NCI-H1092 (cell line): ENCODE data around the gene RPS19.

Experiments used
- DNase-seq: peaks from one replicate; lab custom pipeline; 2025; lab: John Stamatoyannopoulos, UW

RPS19 gene

DNA sequence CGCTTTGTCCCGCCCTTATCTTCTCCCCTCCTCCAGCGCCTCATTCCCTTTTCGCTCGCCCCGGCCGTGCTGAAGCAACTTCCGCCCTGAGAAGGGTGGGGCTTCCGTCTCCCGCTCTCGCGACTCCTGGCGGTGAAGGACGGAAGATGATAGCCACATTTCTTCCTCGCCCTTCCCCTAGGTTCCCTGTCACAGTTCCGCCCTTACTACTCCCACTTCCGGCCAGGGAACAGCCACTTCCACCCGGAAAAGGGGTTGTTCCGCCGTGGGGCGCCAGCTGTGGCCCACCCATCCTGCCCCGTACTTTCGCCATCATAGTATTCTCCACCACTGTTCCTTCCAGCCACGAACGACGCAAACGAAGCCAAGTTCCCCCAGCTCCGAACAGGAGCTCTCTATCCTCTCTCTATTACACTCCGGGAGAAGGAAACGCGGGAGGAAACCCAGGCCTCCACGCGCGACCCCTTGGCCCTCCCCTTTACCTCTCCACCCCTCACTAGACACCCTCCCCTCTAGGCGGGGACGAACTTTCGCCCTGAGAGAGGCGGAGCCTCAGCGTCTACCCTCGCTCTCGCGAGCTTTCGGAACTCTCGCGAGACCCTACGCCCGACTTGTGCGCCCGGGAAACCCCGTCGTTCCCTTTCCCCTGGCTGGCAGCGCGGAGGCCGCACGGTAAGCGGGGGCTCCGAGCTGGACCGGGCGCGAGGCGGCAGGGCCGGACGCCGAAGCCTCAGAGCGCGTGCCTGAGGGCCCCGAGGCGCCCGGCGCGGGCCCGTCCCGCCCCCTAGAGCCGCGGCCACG is at the start of gene RPS19:
TSS of gene RPS19 (plus strand) at position 638 of the 801 bp plus-strand sequence. CDS start 520 bp downstream, outside the sequence.
- peak; percentile 96 for DNase-seq

DNA sequence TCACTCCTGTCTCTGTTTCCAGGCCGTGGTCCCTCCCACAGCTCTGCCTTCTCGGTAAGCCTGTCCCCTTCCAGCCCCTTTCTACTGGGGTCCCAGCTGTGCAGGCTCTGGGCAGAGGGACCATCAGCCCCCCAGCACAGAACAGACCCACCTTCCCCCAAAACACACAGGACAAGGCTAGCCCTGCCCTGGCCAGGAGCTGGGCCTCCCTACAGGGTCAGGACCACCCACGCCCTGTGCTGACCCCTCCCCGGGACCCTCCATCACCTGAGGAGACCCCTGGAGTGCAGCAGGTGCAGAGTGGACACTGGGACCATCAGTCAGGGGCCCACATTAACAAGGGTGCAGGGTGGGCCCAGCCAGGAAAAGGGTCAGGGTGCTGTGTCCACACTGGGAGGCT is 49.8 kb upstream of the RPS19 start:
- DNase-seq: no peak

DNA sequence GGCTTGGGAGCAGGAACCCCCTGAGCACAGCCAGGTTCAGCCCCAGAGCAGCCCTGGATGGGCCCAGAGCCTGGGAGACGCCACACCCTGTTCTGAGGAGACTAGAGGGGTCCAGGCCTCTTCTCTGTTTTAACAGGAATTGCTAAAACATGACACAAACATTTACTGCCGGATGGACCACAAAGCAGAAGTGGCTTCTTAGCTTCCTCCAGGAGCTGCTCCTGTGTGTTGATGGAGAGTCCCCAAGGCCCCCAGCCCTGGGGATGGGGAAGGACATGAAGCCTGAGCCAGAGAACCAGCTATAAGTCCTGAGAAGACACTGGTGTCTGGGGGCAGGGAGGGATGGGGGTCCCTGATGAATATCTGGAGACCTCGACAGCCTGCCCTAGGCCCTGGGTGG is 49.0 kb upstream of the RPS19 start:
- no peak for DNase-seq

DNA sequence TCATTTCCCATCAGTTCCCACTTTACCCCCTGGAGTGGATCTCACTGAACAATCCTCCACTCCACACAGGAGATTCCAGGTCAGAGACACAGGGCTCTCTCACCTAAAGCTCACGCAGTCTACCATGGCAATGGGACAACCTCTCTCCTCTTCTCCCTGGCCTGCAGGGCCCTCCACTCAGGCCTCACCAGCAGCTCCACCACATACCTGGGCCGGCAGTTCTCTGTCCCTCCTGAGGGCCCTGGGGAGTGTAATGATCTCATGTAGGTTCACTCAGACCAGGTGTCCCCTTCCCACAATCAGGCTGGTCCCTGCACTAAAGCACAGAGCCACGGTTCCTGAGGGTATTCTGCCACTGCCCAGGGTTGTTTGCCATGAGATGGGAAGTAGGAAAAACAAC is 48.1 kb upstream of the RPS19 start:
- DNase-seq: no peak

DNA sequence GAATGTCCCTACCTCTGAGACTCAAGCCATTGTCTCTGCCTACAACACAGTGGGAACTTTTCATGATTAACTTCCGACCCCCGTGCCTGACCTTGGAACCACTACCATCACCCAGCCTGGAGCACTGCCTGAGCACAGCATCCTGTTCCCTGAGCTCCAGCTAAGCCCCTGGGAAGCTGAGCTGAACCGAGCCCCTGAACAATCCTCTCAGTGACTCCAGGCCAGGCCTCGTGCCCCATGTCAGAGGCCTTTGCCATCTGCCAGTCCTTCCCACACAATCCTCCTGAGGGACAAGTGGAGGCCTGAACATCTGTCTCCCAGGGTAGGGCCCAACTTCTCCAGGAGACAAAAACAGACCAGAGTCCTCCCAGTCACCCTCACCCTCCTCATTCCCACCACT is 46.1 kb upstream of the RPS19 start:
- DNase-seq: no peak

DNA sequence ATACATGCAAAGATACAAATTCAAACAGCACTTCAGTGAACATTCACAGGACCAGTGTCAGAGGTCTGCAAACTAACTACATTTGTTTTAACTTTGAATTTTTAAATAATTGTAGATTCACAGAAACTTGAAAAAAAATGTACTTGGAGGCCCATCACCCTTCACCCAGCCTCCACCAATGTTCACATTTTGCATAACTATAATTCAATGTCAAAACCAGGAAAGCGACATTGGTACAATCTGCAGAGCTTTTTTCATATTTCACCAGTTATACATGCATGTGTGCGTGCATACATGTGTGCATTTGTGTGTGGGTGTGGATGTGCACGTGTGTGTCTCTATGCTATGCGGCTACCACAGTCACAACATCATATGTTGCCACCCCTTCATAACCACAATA is 44.8 kb upstream of the RPS19 start:
- no peak for DNase-seq

DNA sequence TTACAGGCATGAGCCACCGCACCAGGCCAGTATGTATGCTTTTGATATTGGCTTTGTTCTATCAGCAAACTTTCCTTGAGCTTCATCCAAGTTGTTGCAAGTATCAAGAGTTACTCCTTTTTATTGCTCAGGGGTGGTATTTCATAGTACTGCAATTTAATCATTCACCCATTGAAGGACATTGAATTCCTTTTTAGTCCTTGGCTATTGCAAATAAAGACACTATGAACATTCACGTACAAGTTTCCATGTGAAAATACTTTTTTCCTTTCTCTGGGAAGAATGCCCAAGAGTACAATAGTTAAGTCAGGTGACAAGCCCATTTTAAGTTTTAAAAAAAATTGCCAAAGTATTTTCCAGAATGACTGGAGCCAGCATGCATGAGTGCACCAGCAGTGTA is 43.3 kb upstream of the RPS19 start:
- DNase-seq: no peak

DNA sequence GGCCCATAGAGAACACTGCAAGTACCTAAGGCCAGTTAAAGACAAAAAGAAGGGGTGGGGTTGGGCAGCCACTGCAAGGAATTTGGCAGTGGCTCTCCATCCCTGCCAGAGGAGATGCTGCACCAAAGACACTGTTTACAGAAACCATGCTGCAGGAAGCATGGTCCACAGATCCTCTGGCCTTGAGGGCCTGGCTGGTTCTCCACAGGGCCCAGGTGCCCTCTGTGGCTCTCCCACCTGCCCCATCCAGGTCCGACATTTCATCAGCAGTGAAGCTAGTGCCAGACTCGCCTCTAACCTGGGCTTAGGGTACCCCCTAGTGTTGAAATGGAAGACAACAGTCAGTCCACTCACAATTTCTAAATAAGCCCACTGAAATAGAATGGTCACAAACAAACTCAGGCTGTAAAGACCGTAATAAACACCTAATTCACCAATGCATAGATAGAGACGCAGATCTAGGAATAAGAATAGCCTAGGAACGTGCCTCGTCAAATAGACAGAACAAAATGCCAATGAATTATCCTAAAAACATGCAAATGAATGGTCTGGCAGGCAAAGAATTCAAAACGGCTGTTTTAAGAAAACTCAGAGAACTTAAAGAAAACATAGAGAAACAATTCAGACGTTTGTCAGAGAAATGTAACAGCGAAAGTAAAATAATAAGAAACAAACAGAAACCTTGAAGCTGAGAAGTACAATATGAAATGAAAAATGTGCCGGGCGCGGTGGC is 38.9 kb upstream of the RPS19 start:
- DNase-seq: peak; percentile 46

DNA sequence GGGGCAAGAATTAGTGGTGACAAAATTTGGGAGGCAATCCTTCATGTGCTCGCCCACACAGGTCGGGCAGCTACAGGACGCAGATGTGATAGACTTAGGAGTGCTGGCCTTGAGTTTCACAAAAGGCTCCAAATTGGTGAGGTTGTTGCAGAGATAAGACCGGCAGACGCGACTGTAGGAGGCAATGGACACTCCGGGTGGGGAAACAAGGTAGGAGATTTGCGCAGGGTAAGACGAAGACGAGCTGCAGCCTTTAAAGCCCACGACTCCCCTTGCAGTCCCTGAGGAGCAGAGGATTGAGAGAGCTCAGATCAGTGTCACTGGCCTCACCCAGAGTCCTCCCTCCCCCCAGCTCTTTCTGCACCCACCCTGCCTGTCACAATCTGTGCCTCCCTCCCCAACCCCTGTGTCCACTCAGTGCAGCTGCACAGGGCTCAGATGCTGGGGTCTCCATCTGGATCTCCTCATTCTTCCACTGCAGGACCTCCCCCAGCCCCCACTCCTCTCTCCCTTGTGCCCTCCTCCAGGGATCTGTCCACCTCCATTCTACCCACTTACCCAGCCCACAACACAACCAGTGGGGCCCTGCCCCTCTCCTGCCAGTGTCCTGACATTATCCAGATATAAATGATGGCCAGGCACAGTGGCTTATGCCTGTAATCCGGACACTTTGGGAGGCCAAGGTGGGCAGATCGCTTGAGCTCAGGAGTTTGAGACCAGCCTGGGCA is 21.9 kb upstream of the RPS19 start:
- DNase-seq: no peak

DNA sequence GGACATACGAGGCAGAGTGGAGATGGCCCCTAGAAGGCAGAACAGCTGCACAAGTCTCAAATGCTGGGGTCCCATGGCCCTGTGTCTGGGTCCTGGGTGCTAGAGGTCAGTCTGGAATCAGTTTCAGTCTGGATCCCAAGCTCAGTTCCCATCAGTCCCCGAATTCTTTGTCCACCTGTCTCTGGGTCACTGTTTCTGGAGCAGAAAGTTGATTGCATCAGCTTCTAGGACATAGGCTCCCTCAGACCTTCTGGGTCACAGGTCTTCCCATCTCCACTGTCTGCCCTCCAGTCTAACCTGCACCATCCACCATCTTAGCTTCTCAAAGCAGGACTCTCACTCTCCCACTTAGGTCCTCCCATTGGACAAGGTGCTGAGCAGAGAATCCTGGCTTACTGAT is 20.8 kb upstream of the RPS19 start:
- DNase-seq: no peak

DNA sequence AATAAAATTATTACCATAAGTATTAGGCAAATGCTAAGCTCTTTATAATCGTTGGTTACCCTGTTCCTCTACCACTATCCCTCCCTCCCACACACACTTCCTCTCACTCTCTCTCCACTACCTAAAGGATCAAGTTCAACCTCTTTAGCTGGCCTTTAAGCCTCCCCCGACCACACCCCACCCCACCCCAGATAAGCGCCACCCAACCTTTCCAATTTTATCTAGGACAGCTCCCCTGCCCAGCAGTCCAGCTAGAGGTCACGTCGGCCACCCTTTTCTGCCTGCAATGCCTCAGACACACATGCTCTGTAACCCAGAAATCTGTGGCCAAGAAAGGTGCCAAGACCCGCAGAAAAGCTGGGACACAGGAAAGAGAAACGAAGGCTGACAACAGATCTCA is 16.7 kb upstream of the RPS19 start:
- DNase-seq: no peak

DNA sequence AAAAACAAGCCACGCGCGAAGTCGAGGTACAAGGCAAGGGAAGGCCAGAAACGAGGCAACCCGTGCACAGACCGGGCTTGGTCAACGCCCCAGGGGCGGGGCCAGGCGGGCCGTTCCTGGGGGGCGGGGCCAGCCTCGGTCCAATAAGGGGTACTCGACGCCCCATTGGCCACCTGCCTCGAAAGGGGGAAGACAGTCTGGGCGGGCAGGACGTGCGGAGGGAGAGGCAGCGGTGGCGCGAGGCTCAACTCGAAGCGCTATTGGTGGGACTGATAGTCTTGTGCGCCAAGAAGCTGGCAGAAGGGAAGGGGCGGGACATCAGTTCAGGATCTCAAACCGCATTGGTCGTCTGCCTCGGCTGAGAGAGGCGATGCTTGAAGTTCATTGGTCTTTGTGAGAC is 15.5 kb upstream of the RPS19 start, which contains the start of gene LYPD4:
TSS of gene LYPD4 (minus strand) at position 83 of the 400 bp plus-strand sequence. CDS start 5,398 bp downstream, outside the sequence.
- no peak for DNase-seq

DNA sequence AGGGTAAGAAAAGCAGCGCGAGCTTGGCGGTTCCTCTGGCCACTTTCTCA is 15.2 kb upstream of the RPS19 start, which contains the start of gene DMRTC2:
TSS of gene DMRTC2 (plus strand) at position 42 of the 50 bp plus-strand sequence. CDS start 2,387 bp downstream, outside the sequence.
- no peak for DNase-seq

DNA sequence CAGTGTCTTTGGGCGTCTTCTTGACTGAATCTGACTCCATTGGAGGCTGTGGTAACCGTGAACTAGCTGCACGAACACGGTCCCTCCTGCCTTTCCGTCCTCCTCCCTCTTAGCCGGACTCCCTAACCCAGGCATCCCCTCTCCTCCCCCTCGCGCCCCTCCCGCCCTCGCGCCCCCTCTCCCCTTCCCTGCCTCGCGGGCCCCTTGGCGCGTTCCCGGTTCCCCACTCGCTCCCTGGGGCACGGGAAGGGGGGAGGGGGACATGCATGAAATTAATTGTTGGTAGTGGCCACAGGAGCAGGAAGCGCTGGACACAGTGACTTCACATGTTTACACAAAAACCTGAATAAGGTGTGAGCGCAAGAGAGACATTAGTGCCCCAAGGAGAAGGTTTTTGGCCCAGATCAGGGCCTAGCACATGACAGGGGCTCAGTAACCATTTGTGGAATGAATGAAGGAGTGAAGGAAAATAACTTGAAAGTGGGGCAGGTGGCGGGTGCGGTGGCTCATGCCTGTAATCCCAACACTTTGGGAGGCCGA is 14.9 kb upstream of the RPS19 start:
- no peak for DNase-seq

DNA sequence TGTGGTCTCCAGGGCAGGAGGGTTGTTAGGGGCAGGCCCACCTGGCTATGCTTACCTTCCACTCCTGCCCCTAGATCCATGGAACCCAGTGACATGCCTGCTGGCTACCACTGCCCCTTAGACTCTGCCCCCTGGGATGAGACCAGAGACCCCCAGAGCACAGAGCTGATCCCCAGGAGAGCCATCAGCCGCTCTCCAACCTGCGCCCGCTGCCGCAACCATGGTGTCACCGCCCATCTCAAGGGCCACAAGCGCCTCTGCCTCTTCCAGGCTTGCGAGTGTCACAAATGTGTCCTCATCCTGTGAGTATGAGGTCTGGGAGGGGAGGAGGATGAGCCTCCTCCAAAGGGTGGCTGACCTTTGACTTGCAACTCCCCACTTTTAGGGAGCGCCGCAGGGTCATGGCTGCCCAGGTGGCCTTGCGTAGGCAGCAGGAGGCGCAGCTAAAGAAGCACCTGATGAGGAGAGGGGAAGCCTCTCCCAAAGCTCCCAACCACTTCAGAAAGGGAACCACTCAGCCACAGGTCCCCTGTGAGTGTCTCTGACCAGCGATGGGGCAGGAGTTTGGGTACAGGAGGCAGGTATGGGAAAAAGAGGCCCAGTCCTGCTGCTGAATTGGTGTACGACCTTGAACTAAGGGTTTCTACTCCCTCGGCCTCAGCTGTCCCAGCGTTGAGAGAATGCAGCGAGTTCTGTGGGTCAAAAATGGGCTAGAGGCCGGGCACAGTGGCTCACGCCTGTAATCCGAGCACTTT is 12.5 kb upstream of the RPS19 start:
- DNase-seq: no peak

DNA sequence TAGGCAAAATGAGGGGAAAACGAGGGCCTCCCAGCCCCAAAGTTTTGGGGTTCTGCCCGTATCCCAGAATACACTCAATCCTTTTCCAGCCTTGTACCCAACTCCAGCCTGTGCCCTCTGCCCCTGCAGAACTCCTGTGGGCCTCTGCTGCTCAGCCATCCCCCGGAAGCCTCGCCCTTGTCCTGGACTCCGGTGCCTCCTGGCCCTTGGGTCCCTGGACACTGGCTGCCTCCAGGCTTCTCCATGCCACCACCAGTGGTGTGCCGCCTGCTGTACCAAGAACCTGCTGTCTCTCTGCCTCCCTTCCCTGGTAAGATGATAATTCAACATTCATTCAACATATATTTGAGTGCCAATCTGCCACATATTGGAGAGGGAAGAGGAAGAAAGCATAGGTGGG is 11.4 kb upstream of the RPS19 start:
- no peak for DNase-seq

DNA sequence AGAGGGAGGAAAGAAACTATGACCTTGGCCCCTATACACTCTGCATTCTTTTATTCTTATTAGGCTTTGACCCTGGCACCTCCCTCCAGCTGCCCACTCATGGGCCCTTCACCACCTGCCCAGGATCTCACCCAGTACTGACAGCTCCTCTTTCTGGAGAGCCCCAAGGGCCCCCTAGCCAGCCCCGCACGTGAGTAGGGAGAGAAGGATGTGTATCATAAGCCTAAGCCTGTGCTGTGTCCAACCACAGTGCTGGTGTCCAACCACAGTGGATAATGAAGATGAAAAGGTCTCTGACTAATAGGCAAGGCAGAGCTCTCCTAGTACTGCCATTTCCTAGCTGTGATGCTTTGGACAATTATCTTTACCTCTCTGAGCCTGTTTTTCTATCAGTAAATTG is 11.0 kb upstream of the RPS19 start:
- no peak for DNase-seq

DNA sequence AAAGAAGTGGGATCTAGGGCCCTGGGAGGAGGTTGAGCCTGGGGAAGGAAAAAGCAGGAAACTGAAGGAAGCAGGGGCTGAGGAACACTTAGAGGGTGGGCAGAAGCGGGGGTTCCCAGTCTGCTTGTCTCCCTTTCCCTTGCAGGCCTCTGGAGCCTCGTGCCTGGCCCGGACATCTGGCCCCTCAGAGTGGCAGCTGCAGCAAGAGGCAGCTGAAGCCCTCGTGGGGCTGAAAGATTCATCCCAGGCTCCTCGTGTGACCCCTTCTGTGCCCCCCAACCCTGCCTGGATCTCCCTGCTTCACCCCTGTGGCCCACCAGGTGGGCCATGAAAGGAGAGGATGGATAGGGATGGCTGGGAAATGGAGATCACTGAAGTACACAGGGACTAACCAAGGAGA is 9.7 kb upstream of the RPS19 start:
- DNase-seq: no peak

DNA sequence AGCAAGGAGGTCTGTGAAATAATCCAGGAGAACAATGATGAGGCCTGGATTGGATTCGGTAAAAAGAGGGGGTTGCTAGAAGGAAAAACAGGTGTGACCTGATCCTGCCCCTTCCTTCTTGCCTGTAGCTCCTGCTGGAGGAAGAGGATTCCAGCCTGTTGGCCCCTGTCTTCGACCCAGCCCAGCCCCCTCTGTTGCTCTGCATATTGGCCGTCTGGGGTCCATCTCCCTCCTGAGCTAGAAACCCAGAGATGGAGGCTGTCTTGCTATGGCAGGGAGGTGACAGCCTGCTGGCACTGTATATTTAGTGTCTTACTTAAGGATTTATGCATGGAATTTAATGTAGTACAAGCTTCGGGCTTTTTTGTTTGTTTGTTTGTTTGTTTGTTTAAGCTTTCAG is 8.6 kb upstream of the RPS19 start:
- no peak for DNase-seq

DNA sequence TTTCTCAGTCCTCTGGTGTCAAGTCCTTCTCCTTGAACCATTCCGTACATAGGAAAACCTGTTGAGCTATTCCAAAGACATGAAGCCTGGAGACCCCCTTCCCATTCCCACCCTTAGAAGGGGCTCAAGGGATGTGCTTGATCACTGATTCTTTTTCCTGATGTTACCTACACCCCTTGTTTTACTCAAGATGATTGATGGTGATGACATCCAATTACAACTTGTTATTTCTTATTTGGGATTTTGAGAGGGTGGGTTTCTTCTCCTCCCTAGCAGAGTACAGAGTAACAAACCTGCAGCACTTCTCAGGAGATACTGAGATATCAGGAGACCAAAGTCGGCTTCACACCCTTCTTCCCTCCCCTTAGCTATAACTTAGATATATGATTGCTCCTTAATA is 6.7 kb upstream of the RPS19 start:
- DNase-seq: no peak

DNA sequence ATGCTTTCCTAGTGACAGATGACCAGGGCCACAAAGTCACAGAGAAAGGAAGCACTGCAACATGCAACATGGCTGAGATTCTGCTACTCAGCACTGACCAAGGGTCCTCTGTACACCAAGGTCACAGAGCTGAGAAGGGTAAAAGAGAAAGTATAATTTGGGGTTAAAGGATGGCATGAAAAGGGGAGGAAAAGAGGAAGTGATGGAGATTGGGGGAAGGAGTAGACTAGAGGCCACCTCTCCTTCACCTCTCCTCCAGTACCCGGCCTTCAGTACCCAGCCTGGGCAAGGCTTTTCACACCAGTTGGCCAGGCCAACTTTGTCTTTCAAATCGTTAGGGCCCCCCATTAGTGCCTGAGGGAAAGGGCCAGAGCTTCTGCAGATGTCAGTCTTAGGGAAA is 6.3 kb upstream of the RPS19 start:
- DNase-seq: no peak

DNA sequence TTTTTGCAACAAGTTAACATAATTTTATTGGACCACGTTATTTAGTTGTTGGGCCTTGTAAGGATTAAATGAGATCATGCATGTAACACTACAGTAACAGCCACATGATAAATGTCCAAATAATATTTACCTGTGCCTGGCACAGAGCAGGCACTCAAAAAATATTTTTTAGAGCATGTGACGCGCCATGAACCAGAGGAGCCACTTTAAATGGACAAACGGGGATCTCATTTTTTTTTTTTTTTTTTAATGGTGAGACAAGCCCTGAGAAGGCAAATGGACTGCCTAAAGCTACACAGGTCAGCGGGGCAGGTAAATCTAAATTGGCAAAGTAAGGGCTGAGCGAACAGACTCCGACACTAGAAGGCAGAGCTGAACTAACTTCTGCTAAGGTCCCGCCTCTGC is 840 bp upstream of the RPS19 start:
- no peak for DNase-seq
